ENCODE measurements around the gene MAP3K19.

MAP3K19 gene

GRCh38 chr2:134932864-134933526 lies 114.3 kb downstream of the MAP3K19 start:
- Histone ChIP-seq H3K4me1 (ENCODE audit: control insufficient read depth, low read length) (peaks cover 37% of the 10 kb centered on the region), H4K20me1 (ENCODE audit: control insufficient read depth, insufficient read depth, low read depth, low read length) (peaks cover 7% of the 10 kb centered on the region; the same call in 1 of the 2 replicates), H3K4me2 (ENCODE audit: low read length) (no peak overlapping the region), H3K36me3 (ENCODE audit: control insufficient read depth, low read length) (peaks cover 57% of the 10 kb centered on the region), H3K79me2 (ENCODE audit: control insufficient read depth, low read length) (peaks cover 93% of the 10 kb centered on the region), H3K4me3 (ENCODE audit: low read length) (no peak overlapping the region), H3K9me3 (ENCODE audit: control insufficient read depth, insufficient read depth, low read length) (no peaks in the 10 kb centered on the region), H3F3A (ENCODE audit: control insufficient read depth, insufficient read depth) (no peaks in the 10 kb centered on the region), H3K27ac (ENCODE audit: low read depth, low read length) (no peak overlapping the region), H3K9me2 (replicated peaks; ENCODE audit: control insufficient read depth, low read length) (no peaks in the 10 kb centered on the region), H3K27me3 (ENCODE audit: control insufficient read depth, low read length) (no peaks in the 10 kb centered on the region)
- no peak for TF ChIP-seq CTCF (IDR thresholded peaks at IDR 0.05; ENCODE audit: low read depth, low read length, poor library complexity, severe bottlenecking)
- no peak for TF ChIP-seq EZH2phosphoT487 (IDR thresholded peaks at IDR 0.05; ENCODE audit: borderline replicate concordance, low read length)

- H3F3A ChIP-seq (ENCODE audit: control insufficient read depth, insufficient read depth), result no peaks in the 10 kb centered on the region
- no peak overlapping the region for H3K4me2 ChIP-seq (ENCODE audit: low read length)
- H3K79me2 ChIP-seq (ENCODE audit: control insufficient read depth, low read length), result peaks cover 99% of the 10 kb centered on the region
- no peak overlapping the region for H3K4me3 ChIP-seq (ENCODE audit: low read length)
- H3K27me3 ChIP-seq (ENCODE audit: control insufficient read depth, low read length), result no peaks in the 10 kb centered on the region
- peaks cover 69% of the 10 kb centered on the region for H3K36me3 ChIP-seq (ENCODE audit: control insufficient read depth, low read length)
- TF ChIP-seq EZH2phosphoT487 (IDR thresholded peaks at IDR 0.05; ENCODE audit: borderline replicate concordance, low read length) (no peak), CTCF (IDR thresholded peaks at IDR 0.05; ENCODE audit: low read depth, low read length, poor library complexity, severe bottlenecking) (no peak)
- no peaks in the 10 kb centered on the region for H3K9me3 ChIP-seq (ENCODE audit: control insufficient read depth, insufficient read depth, low read length)
- H3K9me2 ChIP-seq (replicated peaks; ENCODE audit: control insufficient read depth, low read length), result no peaks in the 10 kb centered on the region
- H3K27ac ChIP-seq (ENCODE audit: low read depth, low read length), result no peak overlapping the region
- peaks cover 3% of the 10 kb centered on the region; the same call in 1 of the 2 replicates for H4K20me1 ChIP-seq (ENCODE audit: control insufficient read depth, insufficient read depth, low read depth, low read length)
- H3K4me1 ChIP-seq (ENCODE audit: control insufficient read depth, low read length), result peaks cover 8% of the 10 kb centered on the region
These were observed 120.1 kb downstream of the MAP3K19 start for GRCh38 chr2:134927195-134927594.

GRCh38 chr2:134926231-134926931 lies 120.9 kb downstream of the MAP3K19 start:
- Histone ChIP-seq H4K20me1 (ENCODE audit: control insufficient read depth, insufficient read depth, low read depth, low read length) (peaks cover 3% of the 10 kb centered on the region; the same call in 1 of the 2 replicates), H3F3A (ENCODE audit: control insufficient read depth, insufficient read depth) (no peaks in the 10 kb centered on the region), H3K4me2 (ENCODE audit: low read length) (no peak overlapping the region), H3K9me3 (ENCODE audit: control insufficient read depth, insufficient read depth, low read length) (no peaks in the 10 kb centered on the region), H3K27ac (ENCODE audit: low read depth, low read length) (no peak overlapping the region), H3K27me3 (ENCODE audit: control insufficient read depth, low read length) (no peaks in the 10 kb centered on the region), H3K4me3 (ENCODE audit: low read length) (no peak overlapping the region), H3K4me1 (ENCODE audit: control insufficient read depth, low read length) (peaks cover 8% of the 10 kb centered on the region), H3K9me2 (replicated peaks; ENCODE audit: control insufficient read depth, low read length) (no peaks in the 10 kb centered on the region), H3K79me2 (ENCODE audit: control insufficient read depth, low read length) (peaks cover 99% of the 10 kb centered on the region), H3K36me3 (ENCODE audit: control insufficient read depth, low read length) (peaks cover 68% of the 10 kb centered on the region)
- TF ChIP-seq CTCF (IDR thresholded peaks at IDR 0.05; ENCODE audit: low read depth, low read length, poor library complexity, severe bottlenecking) (no peak), EZH2phosphoT487 (IDR thresholded peaks at IDR 0.05; ENCODE audit: borderline replicate concordance, low read length) (no peak)

All from DOHH2 (cell line).